OCI-LY1 (cell line): Measurements from ENCODE around the gene ATP9B.

Source experiments
- EZH2 ChIP-seq: fragments of 200-600 bp; sonication (generic), shearing (Covaris generic); IDR thresholded peaks from 2 replicates; pipeline ENCODE4 v1.8.0; 2017; ENCODE audit warnings: borderline replicate concordance, mixed run types, mild to moderate bottlenecking, antibody characterized with exemption, low read length, moderate library complexity, mixed read lengths
- TF ChIP-seq, protein P1 (sequence below): fragments of 200-600 bp; sonication (generic), shearing (Covaris generic); IDR thresholded peaks from 2 replicates; pipeline ENCODE4 v1.5.1; 2017; ENCODE audit warnings: mild to moderate bottlenecking, antibody characterized with exemption, low read length, moderate library complexity, mixed read lengths

DNA sequence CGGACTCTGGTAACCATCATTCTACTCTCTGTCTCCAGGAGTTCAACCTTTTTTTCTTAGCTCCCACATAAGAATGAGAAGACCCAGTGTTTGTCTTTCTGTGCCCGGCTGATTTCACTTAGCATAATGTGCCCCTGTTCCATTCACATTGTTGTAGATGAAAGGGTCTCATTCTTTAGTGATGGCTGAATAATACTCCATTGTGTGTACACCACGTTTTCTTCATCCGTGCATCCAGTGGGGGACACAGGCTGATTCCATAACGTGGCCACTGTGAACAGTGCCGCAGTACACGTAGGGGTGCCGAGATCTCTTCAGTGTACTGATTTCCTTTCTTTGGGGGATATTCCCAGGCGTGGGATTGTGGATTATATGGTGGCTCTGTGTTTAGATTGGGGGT is 254.3 kb downstream of the ATP9B start:
- TF ChIP-seq, protein P1, sequence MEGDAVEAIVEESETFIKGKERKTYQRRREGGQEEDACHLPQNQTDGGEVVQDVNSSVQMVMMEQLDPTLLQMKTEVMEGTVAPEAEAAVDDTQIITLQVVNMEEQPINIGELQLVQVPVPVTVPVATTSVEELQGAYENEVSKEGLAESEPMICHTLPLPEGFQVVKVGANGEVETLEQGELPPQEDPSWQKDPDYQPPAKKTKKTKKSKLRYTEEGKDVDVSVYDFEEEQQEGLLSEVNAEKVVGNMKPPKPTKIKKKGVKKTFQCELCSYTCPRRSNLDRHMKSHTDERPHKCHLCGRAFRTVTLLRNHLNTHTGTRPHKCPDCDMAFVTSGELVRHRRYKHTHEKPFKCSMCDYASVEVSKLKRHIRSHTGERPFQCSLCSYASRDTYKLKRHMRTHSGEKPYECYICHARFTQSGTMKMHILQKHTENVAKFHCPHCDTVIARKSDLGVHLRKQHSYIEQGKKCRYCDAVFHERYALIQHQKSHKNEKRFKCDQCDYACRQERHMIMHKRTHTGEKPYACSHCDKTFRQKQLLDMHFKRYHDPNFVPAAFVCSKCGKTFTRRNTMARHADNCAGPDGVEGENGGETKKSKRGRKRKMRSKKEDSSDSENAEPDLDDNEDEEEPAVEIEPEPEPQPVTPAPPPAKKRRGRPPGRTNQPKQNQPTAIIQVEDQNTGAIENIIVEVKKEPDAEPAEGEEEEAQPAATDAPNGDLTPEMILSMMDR: no peak
- TF ChIP-seq EZH2: no peak
